Fibroblast of mammary gland (primary cell): ENCODE results near the gene PCAT6.
"Not testable (repeated sequence)": the region's sequence is repeated elsewhere in the genome, so short reads cannot be mapped to it uniquely, and the experiment has no call there.

Experiments
- DNase-seq: peaks from one replicate; pipeline ENCODE4 v3.0.0-alpha.2; 2010; ENCODE audit warnings: low read depth
- H3K4me3 ChIP-seq: 2 replicates; pipeline ENCODE4 v1.5.1; 2011; ENCODE audit warnings: low read depth, mild to moderate bottlenecking, low read length, moderate library complexity; ENCODE audit not compliant: control insufficient read depth
- CTCF ChIP-seq: conservative IDR thresholded peaks from 2 replicates; pipeline ENCODE4 v1.5.1; 2011; ENCODE audit warnings: low read depth, low read length, inconsistent platforms; ENCODE audit not compliant: control insufficient read depth, insufficient read depth

Gene PCAT6

GRCh38 chr1:202788800-202789199 lies 22.0 kb upstream of the PCAT6 start:
- DNase-seq: no peak
- no peak overlapping the region for H3K4me3 ChIP-seq
- TF ChIP-seq CTCF: no peak

GRCh38 chr1:202791077-202791747 lies 19.5 kb upstream of the PCAT6 start:
- H3K4me3 ChIP-seq: no peak overlapping the region
- TF ChIP-seq CTCF: no peak
- no peak for DNase-seq

GRCh38 chr1:202794051-202794740 lies 16.6 kb upstream of the PCAT6 start:
- DNase-seq: no peak
- no peak overlapping the region for H3K4me3 ChIP-seq
- TF ChIP-seq CTCF: no peak

GRCh38 chr1:202794931-202795330 lies 15.8 kb upstream of the PCAT6 start:
- not testable (repeated sequence) for H3K4me3 ChIP-seq, DNase-seq

GRCh38 chr1:202796670-202797069 lies 14.1 kb upstream of the PCAT6 start:
- no peak overlapping the region for H3K4me3 ChIP-seq
- DNase-seq: no peak
- TF ChIP-seq CTCF: no peak

- no peak for TF ChIP-seq CTCF
- no peak for DNase-seq
- no peak overlapping the region for H3K4me3 ChIP-seq
Measured at GRCh38 chr1:202798260-202798659, 12.5 kb upstream of the PCAT6 start.

GRCh38 chr1:202798792-202799331 lies 11.9 kb upstream of the PCAT6 start:
- no peak for DNase-seq
- H3K4me3 ChIP-seq: no peak overlapping the region
- TF ChIP-seq CTCF: no peak
